CD4-positive, alpha-beta T cell (primary cell): ENCODE measurements around the gene SMIM3. TPM values are rescaled to one million over a fixed set of nuclear protein-coding genes. Genes with fewer than 3 reads are reported as not detected.

ENCODE experiments used
- ATAC-seq: fragments of 200-7000 bp; cut with Tn5 transposase; one replicate; pipeline ENCODE4 v1.10.0; 2022; ENCODE audit warnings: mild to moderate bottlenecking; ENCODE audit not compliant: poor library complexity
- CTCF ChIA-PET: fragments of 350-600 bp; sonication (Branson Sonifier 250); formaldehyde crosslinking; loops from one replicate; lab custom pipeline; 2021; ENCODE audit warnings: antibody characterized with exemption, inconsistent platforms; lab: Charles Lee
- POLR2A ChIA-PET: fragments of 350-600 bp; sonication (Branson Sonifier 250); formaldehyde crosslinking; loops from one replicate; lab custom pipeline; 2021; ENCODE audit warnings: antibody characterized with exemption, inconsistent platforms; lab: Charles Lee
- DNase-seq, 14 experiments: peaks; one replicate each; pipeline ENCODE4 v3.0.0-alpha.2; 2013 to 2020; ENCODE audit warnings: mixed read lengths in 2 of 14
- H3K27ac ChIP-seq, 2 donors: one replicate each; pipeline versions ENCODE4 v1.5.1 to v1.7.0; 2013; ENCODE audit warnings: low read length in 2 of 2, low read depth in 1 of 2, mild to moderate bottlenecking in 1 of 2
- H3K27me3 ChIP-seq, 2 experiments: 1 replicate in 1 of 2; 2 replicates in 1 of 2; pipeline versions ENCODE4 v1.6.1 to v1.7.0; 2013; ENCODE audit warnings: low read length in 2 of 2, control low read depth in 1 of 2, mild to moderate bottlenecking in 1 of 2, moderate library complexity in 1 of 2; ENCODE audit not compliant: insufficient read depth in 2 of 2, control insufficient read depth in 1 of 2
- H3K36me3 ChIP-seq: one replicate; pipeline ENCODE4 v1.6.1; 2013; ENCODE audit warnings: low read length, control low read depth; ENCODE audit not compliant: insufficient read depth
- H3K4me1 ChIP-seq: one replicate; pipeline ENCODE4 v1.6.1; 2013; ENCODE audit warnings: low read length, control low read depth; ENCODE audit not compliant: insufficient read depth
- H3K4me3 ChIP-seq: one replicate; pipeline ENCODE4 v1.5.1; 2013; ENCODE audit warnings: mild to moderate bottlenecking, low read length, moderate library complexity
- H3K9me3 ChIP-seq, 2 experiments: 1 replicate in 1 of 2; 2 replicates in 1 of 2; pipeline versions ENCODE4 v1.6.1 to v1.7.0; 2013; ENCODE audit warnings: low read length in 2 of 2, mild to moderate bottlenecking in 2 of 2, control low read depth in 1 of 2, moderate library complexity in 1 of 2; ENCODE audit not compliant: control insufficient read depth in 1 of 2, insufficient read depth in 1 of 2
- H3K27ac Mint-ChIP-seq: one replicate; pipeline ENCODE4 v1.8.0; 2020; ENCODE audit warnings: mixed read lengths
- H3K27me3 Mint-ChIP-seq: one replicate; pipeline ENCODE4 v1.8.0; 2021; ENCODE audit warnings: mixed read lengths
- H3K36me3 Mint-ChIP-seq: one replicate; pipeline ENCODE4 v1.8.0; 2021; ENCODE audit warnings: low read depth, mixed read lengths
- H3K4me1 Mint-ChIP-seq: one replicate; pipeline ENCODE4 v1.8.0; 2021; ENCODE audit warnings: low read depth, mixed read lengths
- H3K4me3 Mint-ChIP-seq: one replicate; pipeline ENCODE4 v1.8.0; 2020; ENCODE audit warnings: mild to moderate bottlenecking, mixed read lengths
- H3K9me3 Mint-ChIP-seq: one replicate; pipeline ENCODE4 v1.8.0; 2020; ENCODE audit warnings: mixed read lengths
- CTCF ChIP-seq: fragments of 200-600 bp; IDR thresholded peaks from one replicate; pipeline ENCODE4 v1.8.0; 2022; ENCODE audit warnings: antibody characterized with exemption, mild to moderate bottlenecking
- intact Hi-C, 2 experiments: fragments of 100-400 bp; cut with DNase I in 1 of 2; cut with micrococcal nuclease in 1 of 2; formaldehyde crosslinking; loops; one replicate each; pipeline versions ENCODE4 v1.15.1 to v1.9.0; 2023 to 2025; cut with DNase I, micrococcal nuclease
- total RNA-seq, 174 experiments: library from RNA in 2 of 174; stranded (reverse) in 2 of 174; gene quantifications; one replicate each; pipeline ENCODE4 v1.2.3 and lab custom pipeline; 2021 to 2026

Gene SMIM3
- total RNA-seq, 2 experiments from 2014 or later = 2.9 TPM

DNA sequence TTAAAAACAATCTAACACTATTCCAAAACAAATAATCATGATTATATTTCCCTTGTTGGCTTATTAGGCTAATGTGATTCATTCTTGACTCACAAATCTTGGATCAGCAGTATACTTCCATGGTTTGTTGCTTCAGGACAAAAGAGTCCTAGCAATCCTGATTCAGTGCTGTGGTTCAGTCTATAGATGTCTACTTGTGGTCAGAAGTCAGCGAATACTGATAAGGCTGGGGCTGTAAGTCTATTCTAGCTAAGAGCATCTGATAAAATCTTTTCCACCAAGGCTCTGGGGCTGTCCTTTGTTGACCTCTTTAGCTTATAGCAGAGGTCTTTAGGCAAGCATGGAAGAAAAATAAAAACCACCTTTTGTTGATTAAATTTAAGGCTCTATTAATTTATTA lies 4.4 kb upstream of the SMIM3 start:
- H3K4me3 ChIP-seq = no peak overlapping the region
- no peak for DNase-seq
- Mint-ChIP-seq H3K9me3 (no peaks in the 10 kb centered on the region), H3K27me3 (no peaks in the 10 kb centered on the region), H3K27ac (no peak overlapping the region), H3K36me3 (no peaks in the 10 kb centered on the region), H3K4me1 (peaks cover 11% of the 10 kb centered on the region), H3K4me3 (no peak overlapping the region)
- peaks cover 0 to 4% of the 10 kb centered on the region in 2 experiments for H3K27me3 ChIP-seq
- ChIA-PET CTCF (interaction anchor here (1.4 to 1.5 kb wide), 2 partner anchors 15 to 73 kb away, joined by 3 to 4 read pairs; partner anchors contain the start of gene DCTN4), POLR2A (no interaction called here)
- H3K36me3 ChIP-seq = no peaks in the 10 kb centered on the region
- no peak for TF ChIP-seq CTCF
- no peaks in the 10 kb centered on the region for H3K9me3 ChIP-seq
- no peak overlapping the region for H3K27ac ChIP-seq
- H3K4me1 ChIP-seq = peaks cover 13% of the 10 kb centered on the region
- intact Hi-C loops = no loop called here
- no peak for ATAC-seq

- H3K27ac Mint-ChIP-seq = peak overlapping the region; percentile 90
- H3K4me1 Mint-ChIP-seq = peaks cover 47% of the 10 kb centered on the region
- Histone ChIP-seq H3K27ac (peak overlapping the region in 1 of 2 donors; percentile 70), H3K36me3 (no peaks in the 10 kb centered on the region), H3K27me3 (peaks cover 0 to 4% of the 10 kb centered on the region in 2 experiments), H3K4me3 (no peak overlapping the region), H3K9me3 (no peaks in the 10 kb centered on the region), H3K4me1 (peaks cover 46% of the 10 kb centered on the region)
- no peaks in the 10 kb centered on the region for H3K9me3 Mint-ChIP-seq
- TF ChIP-seq CTCF = no peak
- no peaks in the 10 kb centered on the region for H3K27me3 Mint-ChIP-seq
- H3K36me3 Mint-ChIP-seq = no peaks in the 10 kb centered on the region
- POLR2A ChIA-PET = interaction anchor here (1.4 to 6.0 kb wide), 5 partner anchors 12 to 77 kb away, joined by 3 to 49 read pairs (median 11); partner anchors contain the start of genes DCTN4, IRGM and RBM22
- intact Hi-C loops = loop anchor here in 1 of 2 experiments (2.0 to 5.0 kb wide), 3 partner anchors 75 to 320 kb away; partner anchors contain the start of gene RBM22
- no peak for ATAC-seq
- no peak for DNase-seq
- CTCF ChIA-PET = interaction anchor here (0.7 to 3.1 kb wide), 8 partner anchors 11 to 89 kb away, joined by 3 to 26 read pairs (median 6); partner anchors contain the start of genes DCTN4, IRGM and RBM22
- H3K4me3 Mint-ChIP-seq = peak overlapping the region; percentile 99
These were observed 872 bp upstream of the SMIM3 start for GRCh38 chr5:150777685-150778084.

- H3K4me3 Mint-ChIP-seq = peak overlapping the region; percentile 99
- DNase-seq (no peak), ATAC-seq (no peak)
- Histone ChIP-seq H3K9me3 (no peaks in the 10 kb centered on the region), H3K4me1 (peaks cover 50% of the 10 kb centered on the region), H3K27ac (peak overlapping the region; percentile 62 to 70), H3K27me3 (peaks cover 0 to 4% of the 10 kb centered on the region in 2 experiments), H3K36me3 (no peaks in the 10 kb centered on the region), H3K4me3 (peak overlapping the region; percentile 96)
- H3K4me1 Mint-ChIP-seq = peaks cover 51% of the 10 kb centered on the region
- ChIA-PET POLR2A (interaction anchor here (0.9 to 6.0 kb wide), 8 partner anchors 12 to 77 kb away, joined by 3 to 49 read pairs (median 8); partner anchors contain the start of genes DCTN4, IRGM and RBM22), CTCF (interaction anchor here (0.7 to 3.1 kb wide), 16 partner anchors 11 to 328 kb away, joined by 3 to 26 read pairs (median 4); partner anchors contain the start of genes DCTN4, IRGM and RBM22)
- peak overlapping the region; percentile 90 for H3K27ac Mint-ChIP-seq
- TF ChIP-seq CTCF = no peak
- H3K36me3 Mint-ChIP-seq = no peaks in the 10 kb centered on the region
- no peaks in the 10 kb centered on the region for H3K9me3 Mint-ChIP-seq
- intact Hi-C loops = loop anchor here in 1 of 2 experiments (2.0 to 5.0 kb wide), 3 partner anchors 76 to 321 kb away; partner anchors contain the start of gene RBM22
- H3K27me3 Mint-ChIP-seq = no peaks in the 10 kb centered on the region
These were observed 455 bp upstream of the SMIM3 start for GRCh38 chr5:150778088-150778516.
